NCI-H2081 treated with DMSO at 0.1 percent for 48 hours (cell line): Measurements from ENCODE around the gene SLC39A8.
"Not testable (repeated sequence)": the region's sequence is repeated elsewhere in the genome, so short reads cannot be mapped to it uniquely, and the experiment has no call there.

ENCODE experiments used
- DNase-seq: peaks from one replicate; lab custom pipeline; 2025; lab: John Stamatoyannopoulos, UW

Gene SLC39A8

DNA sequence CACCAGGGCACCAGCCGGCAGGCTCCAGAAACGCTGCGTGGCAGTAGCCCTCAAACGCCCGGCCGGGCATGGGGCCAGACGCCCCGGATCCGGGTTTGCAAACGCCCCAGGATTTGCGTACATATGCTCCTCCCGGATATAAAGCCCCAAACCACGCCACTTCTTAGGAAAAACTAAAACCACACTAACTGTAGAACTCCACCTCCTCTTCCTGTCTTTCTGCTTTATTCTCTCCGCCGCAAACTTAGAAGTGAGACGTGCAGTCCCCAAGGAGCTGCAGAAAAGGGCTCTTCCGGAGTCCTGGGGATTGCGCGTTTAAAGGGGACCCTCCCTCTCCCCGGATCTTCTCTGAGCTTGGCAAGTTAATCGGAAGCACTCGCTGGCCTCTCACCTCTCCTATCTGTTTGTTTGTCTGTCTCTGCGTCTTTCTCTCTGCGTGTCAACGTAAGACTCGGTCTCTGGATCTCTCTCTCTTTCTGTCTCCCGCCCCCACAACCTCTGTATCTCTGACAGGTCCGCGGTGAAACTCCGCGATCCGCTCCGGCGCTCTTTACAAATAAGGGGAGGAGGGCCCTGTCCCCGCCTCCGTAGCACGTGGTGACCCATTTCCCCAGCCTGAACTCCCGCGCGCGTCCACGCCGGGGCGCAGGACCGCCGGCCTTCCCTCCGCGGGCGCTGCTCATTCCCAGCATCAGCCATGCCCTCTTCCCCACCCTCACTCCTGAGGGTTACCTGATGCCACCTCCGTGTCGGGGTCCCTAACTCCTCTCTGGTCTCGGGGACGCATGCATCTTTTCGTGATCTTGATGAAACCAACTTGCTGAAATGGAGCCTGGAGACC is at the start of gene SLC39A8:
Gene SLC39A8 (minus strand): TSS at position 529 of the 841 bp plus-strand sequence. CDS start 820 bp downstream, outside the sequence.
- DNase-seq = no peak

- DNase-seq = no peak
Observed at GRCh38 chr4:102392033-102392744, 46.9 kb upstream of the SLC39A8 start.

GRCh38 chr4:102390438-102390837 is 45.2 kb upstream of the SLC39A8 start:
- no peak for DNase-seq

DNA sequence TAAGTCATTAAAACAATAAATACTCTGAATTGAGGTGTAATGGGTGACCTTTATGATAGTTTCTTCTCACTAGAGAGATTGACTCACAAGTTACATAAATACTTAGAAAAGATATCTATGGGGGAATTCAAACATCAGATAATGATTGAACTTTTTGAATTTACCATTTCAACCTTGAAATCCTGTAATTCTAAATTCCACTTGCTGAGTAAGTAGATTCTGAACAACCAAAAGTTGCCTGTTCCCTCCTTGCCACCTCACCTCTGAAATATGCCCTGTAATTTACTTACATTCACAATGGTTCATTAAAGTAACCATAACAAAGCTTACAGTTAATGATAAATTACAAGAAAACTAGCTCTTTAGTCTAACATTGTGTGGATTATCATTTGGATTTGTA is 43.3 kb upstream of the SLC39A8 start:
- DNase-seq = no peak

DNA sequence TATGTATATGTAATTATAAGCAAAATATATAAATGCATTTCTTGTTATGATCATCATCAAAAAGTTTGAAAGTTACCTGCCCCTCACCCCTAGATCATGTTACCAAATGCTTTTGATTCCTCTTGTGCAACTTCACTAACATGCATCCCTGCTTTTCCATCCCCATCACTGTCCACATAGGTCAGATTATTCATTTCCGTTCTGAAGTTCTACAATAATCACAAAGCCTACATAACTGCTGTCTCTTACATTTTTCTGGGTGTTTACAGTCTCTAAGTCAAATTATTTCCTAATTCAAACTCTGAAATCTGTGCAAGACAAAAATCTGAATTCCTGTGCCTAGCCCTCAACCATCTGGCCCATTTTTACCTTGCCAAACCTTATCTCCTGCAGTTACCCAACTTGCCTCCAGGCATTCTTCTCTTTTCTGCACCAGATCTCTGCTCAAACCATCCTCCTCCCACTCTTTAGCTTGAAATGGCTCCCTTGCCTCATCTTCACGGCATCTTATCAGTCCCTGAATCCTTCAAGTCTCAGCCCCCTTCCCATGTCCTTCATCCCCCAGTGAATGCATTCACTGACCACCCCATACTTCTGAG is 42.4 kb upstream of the SLC39A8 start:
- DNase-seq = no peak

GRCh38 chr4:102386966-102387365 is 41.7 kb upstream of the SLC39A8 start:
- no peak for DNase-seq

DNA sequence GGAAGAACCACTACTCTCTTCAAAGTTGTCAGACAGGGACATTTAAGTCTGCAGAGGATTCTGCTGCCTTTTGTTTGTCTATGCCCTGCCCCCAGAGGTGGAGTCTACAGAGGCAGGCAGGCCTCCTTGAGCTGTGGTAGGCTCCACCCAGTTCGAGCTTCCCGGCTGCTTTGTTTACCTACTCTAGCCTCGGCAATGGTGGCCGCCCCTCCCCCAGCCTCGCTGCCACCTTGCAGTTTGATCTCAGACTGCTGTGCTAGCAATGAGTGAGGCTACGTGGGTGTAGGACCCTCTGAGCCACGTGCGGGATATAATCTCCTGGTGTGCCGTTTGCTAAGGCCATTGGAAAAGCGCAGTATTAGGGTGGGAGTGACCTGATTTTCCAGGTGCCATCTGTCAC is 35.0 kb upstream of the SLC39A8 start:
- DNase-seq = not testable (repeated sequence)

GRCh38 chr4:102362922-102363432 is 17.7 kb upstream of the SLC39A8 start:
- no peak for DNase-seq

GRCh38 chr4:102358128-102358527 is 12.8 kb upstream of the SLC39A8 start:
- no peak for DNase-seq

GRCh38 chr4:102357637-102358036 is 12.4 kb upstream of the SLC39A8 start:
- not testable (repeated sequence) for DNase-seq

GRCh38 chr4:102356562-102357202 is 11.4 kb upstream of the SLC39A8 start:
- DNase-seq = no peak

DNA sequence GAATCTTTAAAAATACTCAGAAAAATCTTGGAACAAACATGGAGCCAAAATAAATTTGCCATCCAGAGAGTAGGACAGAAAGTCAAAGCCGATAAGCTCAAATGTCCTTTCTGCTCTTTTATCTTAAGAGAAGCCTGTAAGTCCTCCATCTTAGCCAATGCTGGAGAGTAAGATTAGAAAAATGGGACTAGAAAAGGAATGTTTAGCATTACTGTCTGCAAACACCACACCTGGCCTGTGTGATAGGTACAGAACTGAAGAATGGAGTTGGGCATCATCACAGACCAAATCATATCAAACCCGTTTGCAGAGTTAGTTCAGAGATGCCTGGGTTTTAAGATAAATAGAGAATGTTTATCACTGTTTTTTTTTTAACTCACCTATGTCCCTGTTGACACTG is 10.5 kb upstream of the SLC39A8 start:
- DNase-seq = no peak

- no peak for DNase-seq
Observed at GRCh38 chr4:102354671-102355454, 9.6 kb upstream of the SLC39A8 start.

- no peak for DNase-seq
Observed at GRCh38 chr4:102352781-102353180, 7.5 kb upstream of the SLC39A8 start.

DNA sequence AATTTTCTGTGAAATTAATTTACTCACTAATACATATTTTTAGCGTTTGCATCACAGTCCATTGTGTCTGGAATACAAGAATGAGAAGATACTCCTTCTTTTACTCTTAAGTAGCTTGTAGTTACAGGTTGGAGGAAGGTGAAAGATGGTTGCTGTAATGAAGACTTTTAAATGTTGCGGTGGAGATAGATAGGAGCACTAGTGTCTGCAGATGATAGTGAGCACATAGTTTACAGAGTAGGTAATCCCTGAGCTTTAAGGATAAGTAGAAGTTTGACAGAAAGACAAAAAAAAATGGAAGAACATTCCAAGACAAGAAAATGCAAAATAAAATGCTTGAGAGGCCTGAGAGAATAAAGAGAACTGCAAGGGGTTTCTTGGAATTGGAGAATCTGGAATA is 5.4 kb upstream of the SLC39A8 start:
- no peak for DNase-seq

- DNase-seq = no peak
Observed at GRCh38 chr4:102348701-102349100, 3.4 kb upstream of the SLC39A8 start.

DNA sequence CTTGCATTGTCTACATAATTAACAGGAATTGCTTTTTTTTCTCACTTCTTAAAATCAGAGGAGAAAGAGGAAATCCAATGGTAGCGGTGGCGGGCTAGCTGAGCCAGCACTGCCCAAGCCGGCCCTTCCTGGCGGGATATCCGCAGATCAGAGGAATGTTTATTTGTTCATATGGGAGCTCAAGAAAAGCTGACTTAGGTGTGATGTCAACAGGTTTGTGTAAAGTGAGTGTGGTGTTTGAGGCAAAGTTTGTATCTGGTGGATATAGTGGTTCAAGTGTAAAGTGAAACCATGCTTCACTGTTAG is 466 bp upstream of the SLC39A8 start:
- DNase-seq = no peak

DNA sequence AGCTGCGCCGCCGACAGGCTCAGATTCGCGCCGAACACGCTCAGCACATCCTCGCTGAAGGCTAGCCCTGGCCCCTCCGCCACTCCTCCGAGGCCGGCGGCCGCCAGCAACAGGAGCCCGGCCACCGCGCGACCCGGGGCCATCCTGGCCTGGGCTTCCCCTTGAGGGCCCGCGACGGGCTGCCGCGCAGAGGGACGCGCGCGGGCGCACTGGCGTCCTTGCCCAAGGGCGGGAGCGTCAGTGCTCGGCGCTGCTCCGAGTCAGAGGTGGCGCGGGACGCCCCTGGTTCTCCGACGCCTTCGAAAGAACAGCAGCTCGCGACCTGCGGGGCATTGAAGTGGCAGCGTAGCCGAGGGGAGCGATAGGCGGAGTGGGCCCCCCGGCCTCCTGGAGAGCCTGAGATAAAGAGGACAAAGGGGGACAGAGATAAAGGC is 745 bp downstream of the SLC39A8 start:
- DNase-seq = no peak

DNA sequence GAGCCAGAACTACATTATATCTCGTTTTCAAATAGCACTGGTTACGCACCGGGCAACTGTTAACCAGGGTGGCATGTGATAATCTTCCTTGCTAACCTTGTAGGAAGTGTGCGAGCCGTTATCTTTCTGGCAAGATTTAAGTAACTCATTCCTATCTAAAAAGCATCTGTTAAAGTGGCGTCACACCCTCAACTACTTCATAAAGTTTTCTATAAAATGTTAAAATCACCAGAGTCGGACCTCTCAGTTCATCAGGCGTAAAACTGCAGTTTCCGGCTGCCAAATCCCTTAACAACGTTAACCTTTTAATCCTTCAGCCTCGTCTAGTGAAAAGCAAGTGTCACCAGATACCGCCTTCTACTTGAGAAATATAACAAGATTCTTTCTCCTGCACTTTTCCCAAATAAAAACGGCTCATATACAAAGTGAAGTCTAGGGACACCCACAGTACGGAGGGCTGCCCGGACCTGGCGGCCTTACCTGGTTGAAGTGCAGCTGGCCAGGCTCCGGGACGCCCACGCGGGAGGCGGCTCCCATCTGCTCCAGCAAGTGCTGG is 1.2 kb downstream of the SLC39A8 start:
- no peak for DNase-seq

- DNase-seq = no peak
Observed at GRCh38 chr4:102342404-102343074, 2.7 kb downstream of the SLC39A8 start.

DNA sequence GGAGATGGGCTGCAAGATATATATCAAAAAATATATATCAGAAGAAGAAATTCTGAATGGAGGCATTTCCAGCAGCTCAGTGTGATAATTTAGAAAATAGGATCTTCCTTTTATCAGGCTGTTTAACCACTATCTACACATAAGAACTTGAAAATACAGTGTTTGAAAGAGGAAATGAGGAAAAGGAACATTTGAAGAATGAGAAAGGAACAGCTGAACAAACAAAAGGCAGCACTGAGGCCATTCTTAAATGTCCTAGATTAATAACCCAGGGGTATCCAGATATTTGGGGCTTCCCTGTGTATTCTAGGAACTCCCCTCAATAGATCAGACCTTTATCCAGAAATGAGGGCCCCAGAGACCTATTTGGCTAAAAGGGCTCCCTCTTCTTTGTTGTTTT is 4.1 kb downstream of the SLC39A8 start:
- no peak for DNase-seq
